ENCODE data around the gene CTNNAL1. TPM values are rescaled to one million over a fixed set of nuclear protein-coding genes. Genes with fewer than 3 reads are reported as not detected.

The CTNNAL1 gene
- total RNA-seq, 1 donor from 2014 or later, result 69.4 TPM

DNA sequence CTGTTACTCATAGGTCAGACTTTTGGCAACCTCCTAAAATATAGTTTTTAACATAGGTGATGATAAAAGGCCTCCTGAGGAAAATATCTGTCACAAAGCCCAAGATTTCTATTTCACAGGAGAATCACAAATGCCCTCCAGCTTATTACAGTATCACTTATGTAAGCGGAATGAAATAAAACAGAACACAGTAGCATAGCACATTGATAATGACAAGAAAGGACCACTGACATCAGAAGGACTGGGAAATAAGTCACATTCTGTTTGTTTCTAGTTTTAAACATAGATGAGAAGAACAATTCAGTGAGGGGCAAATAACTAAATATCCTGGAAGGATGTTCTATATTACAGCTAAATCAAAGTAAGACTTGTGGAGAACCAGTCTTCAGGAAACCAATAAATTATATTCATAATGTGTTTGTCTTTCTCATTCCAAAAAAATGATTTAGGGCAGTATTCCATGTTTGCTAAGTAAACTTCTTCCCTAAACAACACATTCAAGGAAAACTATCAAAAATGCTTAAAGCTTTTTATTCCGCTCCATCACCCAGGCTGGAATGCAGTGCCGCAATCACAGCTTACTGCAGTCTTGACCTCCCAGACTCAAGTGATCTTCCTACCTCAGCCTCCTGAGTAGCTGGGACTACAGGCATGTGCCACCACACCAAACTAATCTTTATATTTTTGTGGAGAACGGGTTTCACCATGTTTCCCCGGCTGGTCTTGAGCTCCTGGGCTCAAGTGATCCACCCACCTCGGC lies 20.8 kb upstream of the CTNNAL1 start:
- H3K36me3 ChIP-seq, result peaks cover 58% of the 10 kb centered on the region
- ATAC-seq, result no peak
- TF ChIP-seq, protein P1, sequence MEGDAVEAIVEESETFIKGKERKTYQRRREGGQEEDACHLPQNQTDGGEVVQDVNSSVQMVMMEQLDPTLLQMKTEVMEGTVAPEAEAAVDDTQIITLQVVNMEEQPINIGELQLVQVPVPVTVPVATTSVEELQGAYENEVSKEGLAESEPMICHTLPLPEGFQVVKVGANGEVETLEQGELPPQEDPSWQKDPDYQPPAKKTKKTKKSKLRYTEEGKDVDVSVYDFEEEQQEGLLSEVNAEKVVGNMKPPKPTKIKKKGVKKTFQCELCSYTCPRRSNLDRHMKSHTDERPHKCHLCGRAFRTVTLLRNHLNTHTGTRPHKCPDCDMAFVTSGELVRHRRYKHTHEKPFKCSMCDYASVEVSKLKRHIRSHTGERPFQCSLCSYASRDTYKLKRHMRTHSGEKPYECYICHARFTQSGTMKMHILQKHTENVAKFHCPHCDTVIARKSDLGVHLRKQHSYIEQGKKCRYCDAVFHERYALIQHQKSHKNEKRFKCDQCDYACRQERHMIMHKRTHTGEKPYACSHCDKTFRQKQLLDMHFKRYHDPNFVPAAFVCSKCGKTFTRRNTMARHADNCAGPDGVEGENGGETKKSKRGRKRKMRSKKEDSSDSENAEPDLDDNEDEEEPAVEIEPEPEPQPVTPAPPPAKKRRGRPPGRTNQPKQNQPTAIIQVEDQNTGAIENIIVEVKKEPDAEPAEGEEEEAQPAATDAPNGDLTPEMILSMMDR (IDR thresholded peaks at IDR 0.05), result no peak
- no peak overlapping the region for H3K27ac ChIP-seq
- DNase-seq, result no peak
- H3K9me3 ChIP-seq, result no peaks in the 10 kb centered on the region
- peaks cover 25% of the 10 kb centered on the region for H3K4me1 ChIP-seq
- H3K27me3 ChIP-seq, result no peaks in the 10 kb centered on the region
- H3K4me3 ChIP-seq, result no peak overlapping the region
- intact Hi-C loops (cut with DNase I), result no loop called here

DNA sequence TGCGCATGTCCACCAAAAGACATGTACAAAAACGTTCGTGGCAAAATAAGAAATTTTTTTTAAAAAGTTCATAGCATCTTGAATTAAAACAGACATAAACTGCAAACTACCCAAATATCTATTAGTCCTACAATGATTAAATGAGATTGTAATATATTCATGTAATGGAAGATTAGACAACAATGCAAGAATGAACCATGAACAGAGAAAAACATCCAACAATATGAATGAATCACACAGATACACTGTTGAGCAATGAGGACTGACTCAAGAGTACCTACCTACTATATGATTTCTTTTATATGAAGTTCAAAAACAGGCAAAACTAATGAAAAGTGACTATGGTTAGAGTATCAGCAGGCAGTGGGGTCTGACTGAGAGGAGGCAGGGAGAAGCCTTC lies 17.9 kb upstream of the CTNNAL1 start:
- TF ChIP-seq, protein P1 (IDR thresholded peaks at IDR 0.05), result no peak
- Histone ChIP-seq H3K27me3 (no peaks in the 10 kb centered on the region), H3K4me3 (no peak overlapping the region), H3K36me3 (peaks cover 46% of the 10 kb centered on the region), H3K9me3 (no peaks in the 10 kb centered on the region), H3K4me1 (peaks cover 6% of the 10 kb centered on the region), H3K27ac (no peak overlapping the region)
- DNase-seq (no peak), ATAC-seq (no peak)
- intact Hi-C loops (cut with DNase I), result no loop called here

DNA sequence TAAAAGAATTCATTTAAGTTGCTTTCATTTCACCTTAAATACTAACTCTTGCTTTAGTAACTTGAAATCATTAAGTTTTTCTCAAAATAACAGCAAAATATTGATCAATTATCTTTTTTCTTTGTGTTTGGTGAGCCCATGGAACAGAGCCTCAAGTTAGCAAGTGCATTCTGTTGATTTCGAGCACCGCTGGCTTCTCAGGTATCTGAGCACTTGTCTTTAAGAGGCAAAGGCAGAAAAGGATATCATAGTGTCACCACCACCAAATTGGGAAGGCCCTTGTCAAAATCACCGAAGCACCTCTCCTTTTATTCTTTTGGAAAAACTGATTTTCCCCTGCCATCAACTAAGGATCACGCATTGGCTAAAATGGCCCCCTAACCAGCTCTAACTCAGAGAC lies 17.1 kb upstream of the CTNNAL1 start:
- H3K9me3 ChIP-seq, result no peaks in the 10 kb centered on the region
- no peak for DNase-seq
- H3K36me3 ChIP-seq, result peaks cover 45% of the 10 kb centered on the region
- TF ChIP-seq, protein P1 (IDR thresholded peaks at IDR 0.05), result no peak
- H3K27me3 ChIP-seq, result no peaks in the 10 kb centered on the region
- intact Hi-C loops (cut with DNase I), result no loop called here
- H3K27ac ChIP-seq, result no peak overlapping the region
- no peak overlapping the region for H3K4me3 ChIP-seq
- H3K4me1 ChIP-seq, result no peaks in the 10 kb centered on the region
- no peak for ATAC-seq

DNA sequence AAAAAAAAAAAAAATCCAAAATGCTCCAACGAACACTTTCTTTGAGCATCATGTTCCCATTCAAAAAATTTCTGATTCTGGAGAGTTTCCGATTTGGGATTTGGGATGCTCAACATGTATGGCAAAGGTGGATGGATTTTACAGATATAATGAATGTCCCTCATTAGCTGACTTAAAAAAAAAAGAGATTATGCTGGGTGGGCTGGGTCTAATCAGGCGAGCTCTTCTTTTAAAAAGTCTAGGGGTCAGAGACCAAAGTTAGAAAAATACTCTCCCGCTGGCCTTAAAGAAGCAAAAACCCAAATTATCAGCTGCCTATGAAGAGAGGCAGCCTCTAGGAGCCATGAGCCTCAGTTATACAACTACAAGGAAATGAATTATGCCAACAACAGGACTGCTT lies 15.2 kb upstream of the CTNNAL1 start:
- no peak for ATAC-seq
- TF ChIP-seq, protein P1 (IDR thresholded peaks at IDR 0.05), result no peak
- no peaks in the 10 kb centered on the region for H3K27me3 ChIP-seq
- no peaks in the 10 kb centered on the region for H3K9me3 ChIP-seq
- no peaks in the 10 kb centered on the region for H3K4me1 ChIP-seq
- peaks cover 40% of the 10 kb centered on the region for H3K36me3 ChIP-seq
- no peak overlapping the region for H3K4me3 ChIP-seq
- DNase-seq, result no peak
- no peak overlapping the region for H3K27ac ChIP-seq
- intact Hi-C loops (cut with DNase I), result no loop called here

DNA sequence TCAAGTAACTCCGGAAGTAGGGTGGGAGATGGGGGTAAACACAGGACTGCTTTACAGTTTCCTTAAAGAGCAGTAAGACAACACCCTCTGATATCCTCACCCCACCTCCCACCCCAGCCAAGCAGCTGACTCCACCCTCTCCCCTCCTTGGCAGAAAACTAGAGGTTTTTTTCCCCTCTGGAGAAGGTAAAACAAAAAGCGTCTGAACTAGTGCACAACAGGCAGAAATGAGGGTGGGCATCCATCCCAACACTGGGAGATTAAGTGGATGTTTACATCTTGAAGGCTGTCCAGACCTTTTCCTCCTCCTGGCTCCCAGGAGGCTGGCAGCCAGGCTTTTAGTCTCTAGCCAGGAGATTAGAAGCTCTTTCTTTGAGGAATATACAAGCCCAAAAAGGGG lies 13.9 kb upstream of the CTNNAL1 start:
- TF ChIP-seq, protein P1 (IDR thresholded peaks at IDR 0.05), result no peak

More for the DNA sequence above, 13.9 kb upstream of the CTNNAL1 start:
- Histone ChIP-seq H3K27ac (no peak overlapping the region), H3K4me3 (no peak overlapping the region), H3K4me1 (no peaks in the 10 kb centered on the region), H3K36me3 (peaks cover 27% of the 10 kb centered on the region), H3K9me3 (no peaks in the 10 kb centered on the region), H3K27me3 (no peaks in the 10 kb centered on the region)
- intact Hi-C loops (cut with DNase I), result no loop called here
- DNase-seq, result no peak
- no peak for ATAC-seq
